Activated CD8-positive, alpha-beta memory T cell treated with anti-CD3 and anti-CD28 coated beads, Interleukin-2, amount 10 ng/mL, durations not matched to agents 7 days and 5 days (primary cell): ENCODE data around the gene TH. TPM values are rescaled to one million over a fixed set of nuclear protein-coding genes. Genes with fewer than 3 reads are reported as not detected.
"Not testable (repeated sequence)": the region's sequence is repeated elsewhere in the genome, so short reads cannot be mapped to it uniquely, and the experiment has no call there.

Experiments
- ATAC-seq: fragments of 150-1000 bp; cut with Tn5 transposase; one replicate; pipeline ENCODE4 v1.10.0; 2021; ENCODE audit warnings: moderate library complexity
- CTCF ChIA-PET: fragments of 350-600 bp; sonication (Branson Sonifier 250); formaldehyde crosslinking; loops from one replicate; lab custom pipeline; 2021; ENCODE audit warnings: antibody characterized with exemption; lab: Charles Lee
- DNase-seq: peaks from one replicate; pipeline ENCODE4 v3.0.0-alpha.2; 2020
- H3K27ac Mint-ChIP-seq: one replicate; pipeline ENCODE4 v1.8.0; 2021; ENCODE audit warnings: mild to moderate bottlenecking, mixed read lengths
- H3K27me3 Mint-ChIP-seq: one replicate; pipeline ENCODE4 v1.8.0; 2021; ENCODE audit warnings: mixed read lengths
- H3K36me3 Mint-ChIP-seq: one replicate; pipeline ENCODE4 v1.8.0; 2021; ENCODE audit warnings: mild to moderate bottlenecking, mixed read lengths
- H3K4me1 Mint-ChIP-seq: one replicate; pipeline ENCODE4 v1.8.0; 2021; ENCODE audit warnings: mixed read lengths
- H3K4me3 Mint-ChIP-seq: one replicate; pipeline ENCODE4 v1.8.0; 2021; ENCODE audit warnings: mild to moderate bottlenecking, moderate library complexity, mixed read lengths
- H3K9me3 Mint-ChIP-seq: one replicate; pipeline ENCODE4 v1.8.0; 2022; ENCODE audit warnings: low read depth, mixed read lengths
- total RNA-seq, 2 experiments: library from RNA; stranded (reverse); gene quantifications; one replicate each; pipeline ENCODE4 v1.2.3, GENCODE V29; 2021

TH gene
- total RNA-seq, 2 experiments from 2014 or later: not detected

- H3K27me3 Mint-ChIP-seq: peaks cover 6% of the 10 kb centered on the region
- no peaks in the 10 kb centered on the region for H3K36me3 Mint-ChIP-seq
- CTCF ChIA-PET: interaction anchor here (0.6 to 2.4 kb wide), 8 partner anchors 8 to 233 kb away, joined by 3 to 17 read pairs (median 6); partner anchors contain the start of genes C11orf21 and TSPAN32
Measured at GRCh38 chr11:2186669-2187279, 15.2 kb upstream of the TH start.

GRCh38 chr11:2185324-2186085, 13.9 kb upstream of the TH start:
- H3K36me3 Mint-ChIP-seq: no peaks in the 10 kb centered on the region
- ATAC-seq (no peak), DNase-seq (no peak)
- H3K27me3 Mint-ChIP-seq: peaks cover 3% of the 10 kb centered on the region
- no peak overlapping the region for H3K4me3 Mint-ChIP-seq
- no peak overlapping the region for H3K27ac Mint-ChIP-seq
- no peaks in the 10 kb centered on the region for H3K4me1 Mint-ChIP-seq
- CTCF ChIA-PET: interaction anchor here (1.1 to 2.4 kb wide), 6 partner anchors 10 to 235 kb away, joined by 3 to 17 read pairs (median 8); no protein-coding TSS in a partner anchor
- no peaks in the 10 kb centered on the region for H3K9me3 Mint-ChIP-seq

More at GRCh38 chr11:2186669-2187279, 15.2 kb upstream of the TH start:
- Mint-ChIP-seq H3K4me3 (no peak overlapping the region), H3K27ac (no peak overlapping the region), H3K4me1 (no peaks in the 10 kb centered on the region), H3K9me3 (no peaks in the 10 kb centered on the region)
- DNase-seq (peak; percentile 60), ATAC-seq (peak; percentile 77)

GRCh38 chr11:2182692-2183474, 11.3 kb upstream of the TH start:
- no peak overlapping the region for H3K4me3 Mint-ChIP-seq
- H3K27ac Mint-ChIP-seq: no peak overlapping the region
- H3K9me3 Mint-ChIP-seq: no peaks in the 10 kb centered on the region
- H3K36me3 Mint-ChIP-seq: no peaks in the 10 kb centered on the region
- H3K4me1 Mint-ChIP-seq: no peaks in the 10 kb centered on the region
- H3K27me3 Mint-ChIP-seq: peaks cover 3% of the 10 kb centered on the region
- CTCF ChIA-PET: interaction anchor here (0.7 kb wide), 1 partner anchor 13 kb away, joined by 3 read pairs; no protein-coding TSS in a partner anchor
- ATAC-seq (no peak), DNase-seq (no peak)

- ATAC-seq (no peak), DNase-seq (no peak)
- Mint-ChIP-seq H3K4me3 (no peak overlapping the region), H3K27me3 (peaks cover 3% of the 10 kb centered on the region), H3K4me1 (no peaks in the 10 kb centered on the region), H3K27ac (no peak overlapping the region), H3K9me3 (no peaks in the 10 kb centered on the region), H3K36me3 (no peaks in the 10 kb centered on the region)
- CTCF ChIA-PET: no interaction called here
Measured at GRCh38 chr11:2182075-2182474, 10.5 kb upstream of the TH start.

GRCh38 chr11:2180789-2181370, 9.3 kb upstream of the TH start:
- Mint-ChIP-seq H3K36me3 (no peaks in the 10 kb centered on the region), H3K4me3 (no peak overlapping the region), H3K9me3 (no peaks in the 10 kb centered on the region), H3K27me3 (peaks cover 3% of the 10 kb centered on the region), H3K4me1 (no peaks in the 10 kb centered on the region), H3K27ac (no peak overlapping the region)
- no peak for DNase-seq
- CTCF ChIA-PET: no interaction called here
- ATAC-seq: no peak

- Mint-ChIP-seq H3K4me3 (no peak overlapping the region), H3K4me1 (no peaks in the 10 kb centered on the region), H3K9me3 (no peaks in the 10 kb centered on the region), H3K27me3 (peaks cover 3% of the 10 kb centered on the region), H3K27ac (no peak overlapping the region), H3K36me3 (no peaks in the 10 kb centered on the region)
- ATAC-seq (no peak), DNase-seq (no peak)
- CTCF ChIA-PET: no interaction called here
Measured at GRCh38 chr11:2180347-2180746, 8.7 kb upstream of the TH start.

GRCh38 chr11:2179516-2179915, 7.9 kb upstream of the TH start:
- no peaks in the 10 kb centered on the region for H3K4me1 Mint-ChIP-seq
- CTCF ChIA-PET: no interaction called here
- no peaks in the 10 kb centered on the region for H3K9me3 Mint-ChIP-seq
- no peaks in the 10 kb centered on the region for H3K36me3 Mint-ChIP-seq
- ATAC-seq: no peak
- no peak overlapping the region for H3K4me3 Mint-ChIP-seq
- no peaks in the 10 kb centered on the region for H3K27me3 Mint-ChIP-seq
- H3K27ac Mint-ChIP-seq: no peak overlapping the region
- no peak for DNase-seq

GRCh38 chr11:2178906-2179494, 7.4 kb upstream of the TH start:
- CTCF ChIA-PET: no interaction called here
- ATAC-seq (no peak), DNase-seq (no peak)
- Mint-ChIP-seq H3K36me3 (no peaks in the 10 kb centered on the region), H3K27me3 (no peaks in the 10 kb centered on the region), H3K4me1 (no peaks in the 10 kb centered on the region), H3K4me3 (no peak overlapping the region), H3K9me3 (no peaks in the 10 kb centered on the region), H3K27ac (no peak overlapping the region)

- CTCF ChIA-PET, DNase-seq, H3K4me3 Mint-ChIP-seq, H3K36me3 Mint-ChIP-seq, H3K4me1 Mint-ChIP-seq, ATAC-seq, H3K27me3 Mint-ChIP-seq, H3K27ac Mint-ChIP-seq, H3K9me3 Mint-ChIP-seq: not testable (repeated sequence)
Measured at GRCh38 chr11:2178055-2178773, 6.6 kb upstream of the TH start.

GRCh38 chr11:2177076-2177475, 5.5 kb upstream of the TH start:
- no peaks in the 10 kb centered on the region for H3K9me3 Mint-ChIP-seq
- H3K27me3 Mint-ChIP-seq: no peaks in the 10 kb centered on the region
- DNase-seq (no peak), ATAC-seq (no peak)
- H3K4me1 Mint-ChIP-seq: no peaks in the 10 kb centered on the region
- H3K4me3 Mint-ChIP-seq: no peak overlapping the region
- no peaks in the 10 kb centered on the region for H3K36me3 Mint-ChIP-seq
- H3K27ac Mint-ChIP-seq: no peak overlapping the region
- CTCF ChIA-PET: no interaction called here

GRCh38 chr11:2176389-2176900, 4.8 kb upstream of the TH start:
- DNase-seq (no peak), ATAC-seq (no peak)
- CTCF ChIA-PET: no interaction called here
- Mint-ChIP-seq H3K27me3 (no peaks in the 10 kb centered on the region), H3K27ac (no peak overlapping the region), H3K4me1 (no peaks in the 10 kb centered on the region), H3K9me3 (no peaks in the 10 kb centered on the region), H3K4me3 (no peak overlapping the region), H3K36me3 (no peaks in the 10 kb centered on the region)

GRCh38 chr11:2175659-2176058, 4.0 kb upstream of the TH start:
- H3K4me3 Mint-ChIP-seq: no peak overlapping the region
- no peak for ATAC-seq
- no peak for DNase-seq
- H3K27ac Mint-ChIP-seq: no peak overlapping the region
- no peaks in the 10 kb centered on the region for H3K36me3 Mint-ChIP-seq
- no peaks in the 10 kb centered on the region for H3K27me3 Mint-ChIP-seq
- no peaks in the 10 kb centered on the region for H3K9me3 Mint-ChIP-seq
- no peaks in the 10 kb centered on the region for H3K4me1 Mint-ChIP-seq
- CTCF ChIA-PET: interaction anchor here (1.1 kb wide), 1 partner anchor 24 kb away, joined by 3 read pairs; no protein-coding TSS in a partner anchor
